NT2/D1 (cell line): Measurements from ENCODE around the gene CYP11A1.

Experiments used
- SUZ12 ChIP-seq: IDR thresholded peaks from 2 replicates; pipeline ENCODE4 v1.6.1; 2011; ENCODE audit not compliant: insufficient read length, insufficient read depth; ENCODE audit errors: extremely low read depth
- YY1 ChIP-seq: IDR thresholded peaks from 2 replicates; pipeline ENCODE4 v1.6.1; 2011; ENCODE audit not compliant: insufficient read length, insufficient read depth
- ZNF274 ChIP-seq: IDR thresholded peaks from 2 replicates; pipeline ENCODE4 v1.6.1; 2011; ENCODE audit warnings: mild to moderate bottlenecking, low read depth, low read length

DNA sequence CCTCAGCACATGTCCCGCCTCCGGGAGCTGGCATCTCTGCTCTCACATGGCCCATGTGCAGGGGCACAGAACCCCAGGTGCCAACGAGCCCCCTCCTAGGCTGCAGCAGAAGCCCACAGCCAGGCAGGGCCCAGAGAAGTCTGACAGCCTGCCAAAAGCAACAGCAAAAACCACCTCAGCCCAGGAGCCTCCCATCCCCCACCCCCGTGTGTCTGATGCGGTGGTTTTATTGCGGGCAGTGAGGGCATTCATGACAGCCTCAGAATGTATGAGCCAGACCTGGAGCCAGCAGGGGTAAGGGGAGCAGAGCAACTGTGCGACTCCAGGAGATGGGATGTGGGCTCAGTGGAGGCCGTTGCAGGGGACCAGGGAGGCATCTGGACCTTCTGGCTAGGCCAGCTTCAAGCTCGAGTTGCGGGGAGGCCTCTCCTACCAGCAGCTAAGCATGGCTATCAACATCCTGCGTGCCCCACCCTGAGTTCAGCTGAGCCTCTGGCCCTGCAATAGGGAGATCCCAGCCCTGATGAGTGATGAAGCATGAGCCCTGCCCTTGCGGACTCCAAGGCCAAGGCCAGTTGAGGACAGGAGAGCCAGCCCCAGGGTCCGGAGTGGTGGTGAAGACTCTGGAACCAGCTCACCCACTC lies 52.5 kb downstream of the CYP11A1 start:
- TF ChIP-seq ZNF274 (no peak), SUZ12 (no peak), YY1 (no peak)
